ENCODE measurements around the gene LDHAL6B.

LDHAL6B gene

DNA sequence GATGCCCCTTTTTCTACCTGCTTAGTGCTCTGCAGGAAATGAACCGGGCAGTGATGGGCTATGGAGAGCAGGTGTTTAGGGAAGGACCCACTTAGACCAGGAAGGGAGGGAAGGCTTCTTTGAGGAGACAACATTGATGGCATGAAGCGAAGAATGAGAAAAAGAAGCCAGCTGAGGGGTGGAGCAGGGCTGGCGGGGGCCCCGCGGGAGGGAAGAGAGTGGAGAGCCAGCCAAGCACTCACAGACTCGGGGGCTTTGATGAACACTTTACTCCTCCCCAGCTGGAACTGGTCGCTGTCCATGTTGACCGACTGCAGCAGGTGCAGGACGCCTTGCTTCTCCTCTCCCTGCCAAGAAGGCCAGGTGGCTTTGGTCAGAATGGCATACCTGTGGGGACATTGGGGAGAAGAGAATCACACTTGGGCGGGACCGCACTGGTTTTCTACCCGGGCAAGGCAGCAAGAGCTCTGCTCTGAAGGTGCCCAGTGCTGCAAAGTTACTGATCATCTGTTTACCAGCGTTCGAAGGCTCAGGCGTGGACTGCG is 28.4 kb upstream of the LDHAL6B start:
- DNase-seq, result no peak

DNA sequence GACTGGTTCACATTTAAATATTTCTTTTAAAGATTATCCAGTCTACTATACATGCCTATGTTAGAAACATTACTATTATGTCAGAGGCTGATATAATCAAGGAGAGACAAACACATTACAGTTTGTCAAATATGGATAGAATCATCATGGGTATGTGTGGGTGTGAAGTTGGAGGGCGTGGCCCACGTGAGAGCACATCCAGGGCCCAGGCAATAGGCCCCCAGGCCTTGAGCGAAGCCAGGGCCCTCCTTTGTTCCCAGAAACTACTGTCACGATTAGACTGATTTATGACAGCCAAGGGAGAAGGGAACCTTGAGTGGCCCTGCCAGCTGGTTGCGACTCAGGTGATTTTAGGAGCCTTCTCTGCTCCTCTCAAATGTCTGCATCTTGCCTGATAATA is 26.9 kb upstream of the LDHAL6B start:
- DNase-seq, result no peak

DNA sequence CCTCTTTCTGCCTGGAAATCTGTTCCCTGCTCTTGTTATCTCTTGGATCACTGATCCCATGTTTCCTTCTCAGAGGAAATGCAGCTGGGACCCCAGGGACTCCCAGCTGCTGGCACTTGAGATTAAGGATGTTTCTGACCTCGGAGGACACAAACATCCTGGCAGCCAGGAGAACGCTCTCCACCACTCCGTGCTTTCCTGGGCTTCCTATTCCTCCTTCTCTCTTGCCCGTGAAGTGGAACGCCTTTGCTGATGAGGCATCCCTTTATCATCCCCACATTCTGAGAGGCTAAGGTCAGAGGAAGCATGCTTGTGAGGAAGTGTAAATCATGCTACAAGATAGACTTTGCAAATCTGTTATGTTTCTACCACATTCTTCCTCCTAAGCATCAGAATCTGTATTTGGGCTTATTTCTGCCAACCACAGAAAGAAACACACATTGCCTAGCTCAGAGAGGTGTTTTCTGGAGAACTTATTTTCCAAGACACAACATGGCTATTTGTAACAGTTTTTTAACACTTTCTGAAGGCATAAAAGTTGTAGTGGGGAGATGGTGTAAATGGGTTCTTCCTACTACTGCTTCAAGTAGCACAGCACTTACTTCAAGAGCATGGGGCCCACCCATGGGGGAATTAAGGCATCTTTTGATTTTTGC is 25.6 kb upstream of the LDHAL6B start:
- no peak for DNase-seq

DNA sequence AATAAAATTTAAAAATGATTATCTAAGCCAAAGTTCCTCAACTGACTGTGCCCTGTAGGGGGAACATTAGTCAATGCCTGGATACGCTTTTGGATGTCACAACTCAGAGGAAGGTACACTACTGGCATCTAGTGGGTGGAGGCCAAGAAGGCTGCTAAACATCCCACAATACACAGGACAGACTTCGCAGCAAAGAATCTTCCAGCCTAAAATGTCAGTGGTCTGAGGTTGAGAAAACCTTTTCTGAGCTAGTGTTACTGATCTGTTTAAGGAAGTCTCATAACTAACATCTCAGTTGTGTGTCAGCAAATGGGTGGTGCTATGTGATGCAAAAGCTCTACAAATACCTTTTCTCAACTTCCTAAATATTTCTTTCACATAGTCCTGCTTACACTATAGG is 20.9 kb upstream of the LDHAL6B start:
- DNase-seq, result no peak

DNA sequence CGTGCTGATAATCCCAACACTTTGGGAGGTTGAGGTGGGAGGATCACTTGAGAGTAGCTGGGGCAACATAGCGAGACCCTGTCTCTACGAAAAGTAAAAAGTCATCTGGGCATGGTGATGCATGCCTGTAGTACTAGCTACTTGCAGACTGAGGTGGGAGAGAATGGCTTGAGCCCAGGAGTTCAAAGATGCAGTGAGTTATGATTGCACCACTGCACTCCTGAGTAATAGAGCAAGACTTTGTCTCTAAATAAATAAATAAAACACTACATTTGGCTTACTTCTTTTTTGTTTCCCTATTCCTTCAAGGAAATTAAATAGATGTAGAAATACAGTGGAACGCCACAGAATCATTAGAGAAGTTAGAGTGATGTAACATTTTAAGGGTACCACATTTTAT is 20.1 kb upstream of the LDHAL6B start:
- DNase-seq, result no peak

DNA sequence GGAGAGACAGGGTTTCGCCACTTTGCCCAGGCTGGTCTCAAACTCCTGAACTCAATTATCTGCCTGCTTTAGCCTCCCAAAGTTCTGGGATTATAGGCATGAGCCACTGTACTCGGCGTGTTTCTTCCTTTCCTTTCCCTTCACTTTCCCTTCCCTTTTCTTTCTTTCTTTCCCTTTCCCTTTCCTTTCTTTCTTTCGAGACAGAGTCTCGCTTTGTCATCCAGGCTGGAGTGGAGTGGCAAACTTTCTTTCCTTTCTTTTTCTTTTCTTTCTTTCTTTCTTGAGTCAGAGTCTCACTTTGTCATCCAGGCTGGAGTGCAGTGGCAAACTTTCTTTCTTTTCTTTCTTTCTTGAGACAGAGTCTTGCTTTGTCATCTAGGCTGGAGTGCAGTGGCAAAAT is 17.4 kb upstream of the LDHAL6B start:
- DNase-seq, result no peak

DNA sequence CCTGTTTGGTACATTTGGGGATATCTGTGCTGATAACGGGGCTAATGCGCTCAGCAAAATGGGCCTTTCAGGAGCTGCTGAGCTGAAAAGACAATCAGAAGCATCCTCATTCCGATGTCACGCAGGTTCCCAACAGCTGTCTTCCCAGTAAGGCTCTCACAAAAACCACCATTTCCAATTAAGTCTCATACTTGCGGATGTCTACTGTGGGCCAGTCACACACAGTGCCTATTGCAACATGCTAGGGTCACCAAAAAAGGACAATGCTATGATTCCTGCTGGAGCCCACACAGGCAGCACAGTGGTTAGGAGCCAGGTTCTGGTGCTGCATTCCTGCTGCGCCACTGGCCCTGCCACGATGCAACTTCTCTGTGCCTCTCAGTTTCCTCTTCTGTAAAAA is 16.4 kb upstream of the LDHAL6B start:
- no peak for DNase-seq

DNA sequence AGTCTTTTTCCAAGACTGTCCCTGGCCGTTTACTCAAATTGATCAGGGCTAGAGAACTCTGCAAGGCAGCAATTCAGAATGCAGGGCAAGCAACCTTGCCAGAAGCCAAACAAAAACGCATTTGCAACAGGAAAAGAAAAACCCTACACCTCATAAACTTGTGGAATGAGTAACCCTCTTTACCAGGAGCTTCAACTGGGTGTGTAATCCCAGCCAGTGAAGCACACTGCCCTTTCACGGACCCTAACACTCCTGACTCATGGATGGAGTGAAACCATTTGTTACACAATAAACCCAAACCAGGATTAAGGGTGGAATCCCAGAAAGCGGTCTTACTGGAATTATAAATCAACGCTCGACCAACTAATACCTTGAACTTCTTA is 14.8 kb upstream of the LDHAL6B start:
- no peak for DNase-seq

DNA sequence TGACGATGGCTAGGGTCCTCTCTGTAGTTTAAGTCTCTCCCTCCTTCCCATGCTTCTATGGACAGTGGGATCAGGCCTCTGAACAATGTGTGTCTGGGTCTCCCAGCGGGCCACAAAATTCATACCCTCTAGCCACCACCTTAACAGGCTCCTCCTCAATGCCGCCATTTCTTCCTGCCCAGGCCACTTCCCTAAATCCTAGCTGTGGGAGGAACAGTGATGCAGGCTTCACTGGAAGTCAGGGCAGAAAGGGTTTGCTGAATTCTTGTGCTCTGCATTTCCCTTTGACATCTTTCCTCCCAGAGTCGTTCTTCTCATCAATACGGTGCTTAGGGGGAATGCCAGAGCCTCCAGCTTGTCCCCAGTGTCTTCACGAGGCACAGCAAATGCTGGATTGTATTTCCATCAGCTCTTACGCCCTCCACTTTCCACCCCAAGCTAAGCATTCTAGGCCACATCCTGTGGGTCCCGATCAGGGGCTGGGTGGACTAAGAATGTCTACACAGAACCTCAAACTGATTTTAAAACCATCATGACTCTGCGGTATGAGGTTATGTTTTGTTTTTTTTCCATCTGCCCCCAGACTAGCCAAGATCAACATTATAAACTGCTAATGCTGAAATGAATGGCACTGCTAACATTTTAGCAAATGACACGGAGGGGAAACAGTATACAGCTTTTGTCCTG is 11.9 kb upstream of the LDHAL6B start:
- no peak for DNase-seq

DNA sequence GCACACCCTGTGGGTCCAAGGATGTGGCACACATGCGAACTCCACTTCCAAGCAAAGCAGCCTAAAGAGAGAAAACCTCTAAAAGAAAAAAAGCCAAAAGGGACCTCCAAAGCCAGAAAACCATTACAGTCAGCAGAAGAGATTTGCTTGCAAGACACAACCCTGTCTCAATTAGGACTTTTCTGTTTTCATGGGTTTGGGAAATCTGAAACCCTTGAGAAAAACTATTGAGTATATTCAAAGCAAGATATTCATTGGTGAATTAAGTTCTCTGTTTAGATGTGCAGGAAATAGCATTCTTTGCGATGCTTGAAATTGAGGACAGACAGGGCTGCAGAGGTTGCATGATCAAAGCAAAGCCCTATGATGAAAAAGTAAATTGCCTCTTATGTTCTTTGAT is 10.2 kb upstream of the LDHAL6B start:
- no peak for DNase-seq

DNA sequence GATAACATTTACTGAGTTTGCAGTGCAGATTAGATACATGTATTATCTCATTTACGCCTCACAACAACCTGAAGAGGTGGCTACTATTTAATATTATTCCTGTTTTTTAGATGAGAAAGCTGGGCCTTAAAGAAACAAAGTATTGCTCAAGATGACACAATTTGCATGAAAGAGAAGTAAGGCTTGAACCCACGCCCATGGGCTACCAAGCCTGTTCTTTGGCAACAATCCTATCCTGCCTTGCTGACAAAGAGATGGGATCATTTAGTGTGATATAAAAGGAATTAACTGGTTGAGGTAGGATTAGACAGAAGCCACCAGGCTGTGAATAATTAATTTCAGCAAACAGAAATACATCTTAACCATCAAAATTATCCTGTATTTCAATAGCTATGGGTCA is 9.2 kb upstream of the LDHAL6B start:
- no peak for DNase-seq

DNA sequence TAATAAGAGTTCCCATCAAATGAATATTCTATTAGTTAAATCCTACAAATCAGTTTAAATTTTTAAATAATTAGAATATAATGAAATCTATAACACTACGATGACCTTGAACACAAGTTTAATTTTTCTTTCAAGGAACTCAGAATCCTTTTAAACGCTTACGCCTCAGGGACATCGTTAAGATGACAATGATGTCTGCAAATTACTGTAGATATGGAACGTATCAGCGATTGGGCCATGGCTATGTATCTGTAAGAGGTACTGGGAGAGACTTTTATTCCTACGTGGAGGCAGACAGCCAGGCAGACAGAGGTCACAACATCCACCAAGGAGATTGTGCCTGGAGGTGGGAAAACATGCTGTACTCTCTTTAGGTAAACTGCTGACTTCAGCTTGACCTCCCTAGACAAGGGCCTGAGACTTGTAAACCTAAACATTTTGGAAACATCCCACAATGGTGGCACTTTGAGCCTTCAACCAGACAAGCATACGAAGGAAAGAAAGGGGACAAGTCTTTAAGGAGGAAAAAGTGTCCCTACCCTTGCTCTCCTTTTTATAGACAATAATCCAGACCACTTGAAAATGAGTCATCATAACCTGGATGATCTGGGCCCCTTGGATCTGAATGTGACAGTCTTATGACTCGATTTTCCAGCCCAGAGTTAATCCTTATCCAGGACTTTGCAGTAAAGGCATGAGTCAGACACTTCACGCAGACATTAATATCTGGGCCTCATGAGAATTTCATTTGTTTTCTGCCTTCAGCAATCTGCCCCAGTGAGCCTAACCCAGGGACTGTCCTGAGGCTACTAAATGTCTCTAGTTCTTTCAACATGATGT is 6.8 kb upstream of the LDHAL6B start:
- DNase-seq, result no peak

DNA sequence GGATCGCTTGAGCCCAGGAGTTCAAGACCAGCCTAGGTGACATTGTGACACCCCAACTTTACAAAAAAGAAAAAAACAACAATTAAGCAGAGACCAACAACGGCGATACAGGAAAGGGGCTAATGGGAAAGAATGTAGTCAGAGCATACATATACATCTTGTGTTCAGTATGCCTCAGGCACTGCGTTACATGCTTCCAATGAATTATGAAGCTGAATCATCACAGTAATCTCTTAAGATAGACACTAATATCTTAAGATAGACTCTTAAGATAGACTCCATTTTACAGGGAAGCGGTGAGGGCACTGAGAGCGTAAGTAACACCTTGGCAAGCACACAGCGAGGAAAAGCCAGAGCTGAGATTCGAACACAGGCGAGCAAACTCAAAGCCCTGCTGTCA is 6.1 kb upstream of the LDHAL6B start:
- DNase-seq, result no peak

DNA sequence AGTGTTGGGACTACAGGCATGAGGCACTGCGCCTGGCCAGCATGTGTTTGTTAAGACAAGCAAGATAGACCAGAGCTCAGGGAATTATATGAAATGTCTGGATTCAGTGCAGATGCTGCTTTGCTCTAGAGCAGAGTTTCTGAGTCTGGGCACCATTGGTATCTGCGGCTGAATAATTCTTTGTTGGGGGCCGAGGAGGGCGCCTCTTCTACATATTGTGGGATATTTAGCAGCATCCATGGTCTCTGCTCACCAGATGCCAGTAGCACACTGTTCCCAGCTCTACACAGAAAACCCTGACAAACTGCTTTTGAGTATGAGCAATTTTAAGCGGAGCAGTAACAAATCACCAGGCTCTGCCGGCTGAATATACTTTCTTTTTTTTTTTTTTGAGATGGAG is 3.6 kb upstream of the LDHAL6B start:
- DNase-seq, result no peak

DNA sequence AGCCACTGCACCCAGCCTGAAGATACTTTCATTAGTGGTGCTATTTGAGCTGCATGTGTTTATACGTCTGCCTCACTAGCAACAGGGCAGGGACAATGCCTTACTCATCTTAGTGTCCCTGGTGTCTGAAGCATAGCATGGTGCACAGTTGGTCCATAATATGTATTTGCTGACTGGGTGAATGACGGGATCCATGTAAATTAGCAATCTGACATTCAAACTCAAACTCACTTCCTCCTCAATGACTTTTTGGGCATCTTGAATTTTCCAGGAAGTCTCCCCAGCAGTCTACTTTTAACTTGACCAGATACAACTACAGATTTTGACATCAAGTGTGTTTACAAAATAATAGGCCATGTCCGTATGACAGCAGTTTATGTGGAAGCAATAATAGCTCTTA is 3.0 kb upstream of the LDHAL6B start:
- no peak for DNase-seq

DNA sequence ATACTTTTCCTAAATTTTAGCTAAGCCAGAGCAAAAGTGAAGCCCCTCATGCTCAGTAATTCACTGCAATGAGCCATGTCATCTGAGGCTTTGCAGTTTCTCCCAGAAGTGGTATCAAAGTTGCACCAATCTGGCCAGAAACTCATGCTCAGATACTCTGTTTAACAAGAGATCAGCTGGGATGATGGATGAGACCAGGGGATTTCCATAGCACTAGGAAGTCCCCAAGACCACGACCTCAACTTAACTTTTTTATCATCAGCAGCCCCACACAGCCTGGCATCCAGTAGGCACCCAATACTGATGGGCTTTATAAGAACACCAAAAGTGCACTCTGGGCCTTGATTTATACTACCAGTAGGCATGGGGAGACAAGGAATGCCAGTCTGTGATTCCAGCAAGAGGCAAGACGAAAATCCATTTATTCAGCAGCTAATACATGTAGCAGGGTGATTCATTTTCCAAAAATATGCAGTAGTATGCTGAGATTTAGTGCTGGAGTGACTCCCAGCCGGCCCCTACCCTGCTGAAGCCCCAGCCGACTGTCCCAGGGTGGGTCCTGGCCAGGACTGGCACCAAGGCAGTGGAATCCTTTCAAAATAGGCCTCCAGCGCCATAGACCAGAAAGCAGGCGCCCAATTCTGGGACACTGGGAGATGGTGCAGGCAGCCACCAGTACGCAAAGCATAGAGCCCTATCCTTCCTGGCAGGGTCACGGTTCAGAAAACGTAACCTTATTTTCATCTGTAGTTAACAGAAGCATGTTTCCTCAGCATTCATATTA is 612 bp upstream of the LDHAL6B start:
- no peak for DNase-seq

DNA sequence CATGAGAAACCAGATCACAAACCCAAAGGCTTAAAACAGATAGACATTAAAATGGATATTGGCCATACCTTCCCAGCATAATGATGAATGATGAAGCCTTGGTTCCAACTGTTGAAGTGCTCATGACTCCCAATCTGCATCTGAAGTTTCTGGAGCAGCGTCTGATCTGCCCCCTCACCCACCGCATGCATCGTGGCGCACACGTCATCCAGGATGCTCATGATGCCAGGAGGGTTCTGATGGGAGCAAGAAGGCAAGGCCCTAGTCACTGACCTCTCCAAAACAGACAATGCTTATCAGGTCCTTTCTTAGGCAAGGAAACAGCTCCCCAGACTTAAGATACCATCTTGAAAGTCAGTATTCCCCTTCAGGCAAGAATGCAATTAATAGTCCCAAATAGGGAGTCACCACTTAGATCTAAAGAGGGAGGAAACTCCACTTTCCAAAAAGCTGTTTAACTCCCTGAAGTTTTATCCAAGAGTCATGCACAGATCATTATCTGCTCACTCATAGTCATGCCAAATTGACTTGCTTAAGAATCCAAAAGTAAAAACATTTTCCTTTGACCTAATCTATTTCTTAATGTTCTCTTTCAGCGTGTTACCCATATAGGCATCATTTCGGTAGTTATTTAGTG is 2.1 kb downstream of the LDHAL6B start:
- DNase-seq, result no peak

DNA sequence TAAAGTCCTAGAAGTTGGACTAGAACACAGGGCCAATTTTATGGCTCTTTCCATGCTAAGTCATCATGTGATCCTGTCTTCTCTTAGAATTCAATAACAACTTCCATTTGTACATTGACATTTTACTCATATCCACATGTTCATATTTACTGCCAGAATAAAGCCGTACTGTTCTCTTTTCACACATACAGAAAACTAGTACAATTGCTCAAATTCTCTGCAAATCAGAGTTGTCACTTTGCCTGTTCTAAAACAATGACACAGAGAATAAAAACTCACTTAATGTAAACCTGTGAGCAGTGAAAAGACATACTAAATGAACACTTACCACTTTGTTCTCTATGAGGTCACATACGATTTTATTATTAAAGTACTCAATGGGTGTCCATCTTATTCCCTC is 3.5 kb downstream of the LDHAL6B start:
- no peak for DNase-seq

DNA sequence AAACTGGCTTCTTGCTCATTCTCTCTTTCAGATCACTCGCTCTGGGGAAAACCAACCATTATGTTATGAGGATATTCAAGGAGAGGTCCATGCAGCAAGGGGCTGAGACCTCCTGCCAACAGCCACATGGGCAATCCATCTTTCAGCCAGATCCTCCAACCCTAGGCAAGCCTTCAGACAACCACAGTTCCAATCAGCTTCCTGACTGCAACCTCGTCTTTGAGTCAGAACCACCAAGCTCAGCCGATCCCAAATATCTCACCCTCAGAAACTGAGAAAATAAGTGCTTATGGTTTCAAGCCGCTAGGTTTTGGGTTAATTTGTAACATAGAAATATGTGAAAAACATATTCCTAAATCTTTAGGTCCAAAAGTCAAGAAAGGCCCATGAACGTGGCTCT is 10.3 kb downstream of the LDHAL6B start:
- no peak for DNase-seq

DNA sequence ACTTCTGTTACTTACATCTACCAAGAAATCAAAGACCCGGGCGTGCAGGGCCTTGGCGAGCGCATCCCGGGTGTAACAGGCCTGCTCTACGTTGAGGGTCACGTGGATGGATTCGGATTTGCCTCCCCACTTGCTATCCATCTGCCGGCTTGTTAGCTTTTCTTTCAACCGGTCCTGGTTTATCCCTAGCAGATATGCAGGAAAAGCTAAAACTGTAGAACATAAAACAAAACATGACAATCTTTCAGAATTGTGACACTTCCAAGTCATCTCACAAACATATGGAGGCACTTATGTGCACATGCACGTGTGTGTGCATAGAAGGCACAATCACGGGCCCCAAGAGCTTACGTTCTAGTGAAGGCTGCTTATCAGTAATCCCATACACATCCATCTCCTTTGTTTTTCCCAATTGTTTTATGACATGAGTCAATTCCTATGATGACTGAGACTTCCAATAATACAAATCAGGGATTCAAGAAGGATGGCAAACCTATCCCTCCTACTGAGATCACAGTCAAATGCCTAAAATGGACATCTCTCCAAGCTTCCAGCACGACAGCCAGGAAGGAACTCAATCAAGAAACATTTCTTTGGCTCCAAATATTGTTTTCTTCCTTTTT is 11.3 kb downstream of the LDHAL6B start:
- DNase-seq, result no peak

DNA sequence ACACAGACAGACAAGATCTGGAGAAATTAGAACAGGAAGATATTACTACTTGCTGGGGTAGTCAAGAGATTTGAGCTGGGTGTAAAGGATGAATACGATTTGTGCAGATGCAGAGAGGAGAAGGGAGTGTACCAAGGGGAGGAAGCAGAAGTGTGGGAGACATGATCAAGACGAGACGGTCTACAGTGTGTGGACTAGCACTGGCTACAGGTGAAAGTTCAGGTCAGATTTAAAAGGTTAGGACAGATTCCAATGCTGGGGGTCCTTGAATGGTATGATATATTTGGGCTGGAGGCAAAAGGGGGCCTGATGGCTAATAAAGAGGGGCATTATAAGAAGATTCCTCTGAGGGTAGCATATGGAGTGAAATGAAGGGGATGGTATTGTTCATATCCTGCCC is 12.1 kb downstream of the LDHAL6B start:
- DNase-seq, result no peak
